Left colon (tissue), 2 donors: ENCODE data around the gene SIN3A. TPM values are rescaled to one million over a fixed set of nuclear protein-coding genes. Genes with fewer than 3 reads are reported as not detected.
"Not testable (repeated sequence)": the region's sequence is repeated elsewhere in the genome, so short reads cannot be mapped to it uniquely, and the experiment has no call there.

Source experiments
- ATAC-seq: fragments of 200-7000 bp; cut with Tn5 transposase; one replicate; pipeline ENCODE4 v1.9.1; 2020; ENCODE audit warnings: mild to moderate bottlenecking, moderate library complexity
- DNase-seq, 2 donors: peaks; one replicate each; pipeline ENCODE4 v3.0.0-alpha.2; 2020
- intact Hi-C, 2 donors: fragments of 100-400 bp; cut with DNase I in 1 of 2; cut with micrococcal nuclease in 1 of 2; formaldehyde crosslinking; loops; one replicate each; pipeline versions ENCODE4 v1.11.2 to v1.14.0; 2022; cut with DNase I, micrococcal nuclease
- total RNA-seq, 2 donors: library from RNA; stranded (reverse); fragmentation: NEBNext Ultra II Directional; extraction: Animal tissue kit (Norgen Biotek cat#: 25700); gene quantifications; one replicate each; pipeline ENCODE4 v1.2.1, GENCODE V29; 2021
- donor health status: DM: no; HTN: no; CAD: no.
- donor health status: DM: yes; HTN: yes; CAD: no.

Gene SIN3A
- total RNA-seq, 2 donors from 2014 or later: 45.7 to 56.1 TPM

DNA sequence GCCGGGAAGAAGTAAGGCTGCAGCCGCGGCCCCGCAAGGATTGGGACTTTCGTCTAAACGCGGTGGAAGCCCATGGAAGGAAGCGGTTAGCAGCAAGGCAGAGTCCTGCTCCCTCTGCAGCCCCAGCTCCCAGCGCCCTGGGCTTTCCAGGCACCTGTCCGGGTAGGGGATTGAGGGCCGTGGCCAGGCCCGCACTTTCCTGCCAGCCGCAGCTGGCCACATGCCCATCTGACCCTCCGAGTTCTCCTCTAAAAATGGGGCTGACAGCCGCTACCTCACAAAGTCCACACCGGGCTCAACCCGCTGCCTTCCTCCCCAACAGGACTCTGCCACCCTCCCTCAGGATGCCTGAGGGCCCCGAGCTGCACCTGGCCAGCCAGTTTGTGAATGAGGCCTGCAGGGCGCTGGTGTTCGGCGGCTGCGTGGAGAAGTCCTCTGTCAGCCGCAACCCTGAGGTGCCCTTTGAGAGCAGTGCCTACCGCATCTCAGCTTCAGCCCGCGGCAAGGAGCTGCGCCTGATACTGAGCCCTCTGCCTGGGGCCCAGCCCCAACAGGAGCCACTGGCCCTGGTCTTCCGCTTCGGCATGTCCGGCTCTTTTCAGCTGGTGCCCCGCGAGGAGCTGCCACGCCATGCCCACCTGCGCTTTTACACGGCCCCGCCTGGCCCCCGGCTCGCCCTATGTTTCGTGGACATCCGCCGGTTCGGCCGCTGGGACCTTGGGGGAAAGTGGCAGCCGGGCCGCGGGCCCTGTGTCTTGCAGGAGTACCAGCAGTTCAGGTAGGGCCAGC, 102.7 kb downstream of the SIN3A start:
- DNase-seq: peak; percentile 35 to 40
- intact Hi-C loops: no loop called here
- peak; percentile 26 for ATAC-seq

DNA sequence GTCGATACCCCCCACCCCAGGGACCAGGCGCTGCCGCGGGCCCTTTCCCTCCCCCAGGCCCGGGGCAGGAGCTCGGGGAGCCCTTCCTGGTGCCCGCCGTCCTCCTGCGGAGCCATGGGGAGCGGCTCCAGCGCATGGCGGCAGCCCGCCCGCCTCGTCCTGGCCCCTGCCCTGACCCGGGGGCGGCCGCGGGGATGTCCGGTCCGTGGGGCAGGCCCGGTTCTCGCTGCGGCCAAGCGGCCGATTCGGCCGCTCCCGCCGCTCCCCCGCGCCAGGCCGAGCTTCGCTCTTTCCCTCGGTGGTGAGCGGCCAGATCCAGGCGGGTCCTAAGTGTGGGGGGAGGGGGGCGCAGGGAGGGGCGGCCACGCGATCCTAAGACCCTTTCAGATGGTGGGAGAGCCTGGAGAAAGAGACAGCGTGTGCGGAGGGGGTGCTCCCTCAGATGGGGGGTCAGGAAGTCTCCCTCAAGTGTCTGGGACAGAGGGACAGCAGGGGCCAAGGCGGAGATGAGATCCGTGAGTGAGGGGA, 103.4 kb downstream of the SIN3A start:
- DNase-seq (peak in 1 of 2 donors; percentile 51), ATAC-seq (peak; percentile 51)
- intact Hi-C loops: no loop called here

DNA sequence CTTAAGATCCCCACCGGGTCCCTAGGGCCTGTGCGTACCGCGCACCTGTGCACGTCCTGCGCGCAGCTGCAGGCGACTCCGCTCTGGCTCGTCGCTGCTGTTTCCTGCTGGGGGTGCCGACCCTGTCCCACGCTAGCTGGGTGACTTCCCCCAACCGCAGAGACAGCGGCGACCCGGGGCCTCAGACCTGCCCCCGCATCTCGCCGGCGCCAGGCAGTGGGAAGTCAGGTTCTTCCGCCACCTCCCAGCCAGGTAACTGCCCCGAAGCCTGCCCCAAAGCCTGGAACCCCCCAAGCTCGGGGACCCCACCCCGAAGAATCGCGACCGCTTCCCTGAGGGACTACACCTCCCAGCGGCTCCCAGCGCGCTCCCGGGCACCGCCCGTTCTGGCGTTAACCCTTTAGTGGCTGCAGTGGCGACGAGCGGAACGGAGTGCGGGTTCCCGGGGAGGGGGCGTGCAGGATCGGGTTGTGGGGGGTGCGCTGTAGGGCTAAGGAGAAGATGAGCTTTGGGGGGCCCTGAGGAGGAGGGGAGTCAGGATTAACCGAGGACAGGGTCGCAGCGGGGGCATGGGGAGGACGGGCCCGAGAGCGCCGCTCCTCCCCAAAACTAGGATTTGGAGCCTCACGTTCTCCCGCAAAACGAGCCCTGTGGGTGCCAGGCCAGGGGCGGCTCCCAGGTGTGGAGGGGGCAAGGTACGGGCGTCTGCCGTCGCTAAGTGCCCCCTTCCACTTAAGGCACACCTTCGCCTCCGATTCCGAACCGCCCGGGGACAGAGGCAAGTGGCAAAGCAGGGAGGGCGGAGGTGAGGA, 104.1 kb downstream of the SIN3A start:
- intact Hi-C loops: no loop called here
- peak; percentile 73 to 83 for DNase-seq
- peak; percentile 78 for ATAC-seq

DNA sequence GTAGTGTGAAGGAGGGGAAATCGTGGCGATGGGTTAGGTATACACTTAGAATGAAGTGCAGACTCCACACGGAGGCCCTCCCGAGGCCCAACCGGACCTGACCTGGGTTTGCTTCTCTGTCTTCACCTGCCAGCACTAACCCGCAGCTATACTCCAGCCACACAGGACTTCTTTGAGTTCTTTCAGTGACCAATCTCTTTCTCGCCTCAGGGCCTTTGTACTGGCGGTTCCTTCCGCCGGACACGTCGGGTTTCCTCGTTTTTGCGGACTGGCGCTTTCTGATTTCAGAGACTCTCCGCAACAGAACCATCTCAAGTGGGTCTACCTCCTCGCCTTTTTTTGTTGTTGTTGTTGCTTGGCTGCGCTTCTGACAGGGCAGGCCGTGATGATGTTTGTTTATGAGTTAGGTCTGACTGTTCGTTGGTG, 104.7 kb downstream of the SIN3A start, which contains the start of gene NEIL1:
Gene NEIL1 (plus strand): TSS at position 244 of the 426 bp plus-strand sequence. CDS start 1,867 bp downstream, outside the sequence.
- DNase-seq (peak; percentile 55 to 63), ATAC-seq (peak; percentile 44)
- intact Hi-C loops: no loop called here

DNA sequence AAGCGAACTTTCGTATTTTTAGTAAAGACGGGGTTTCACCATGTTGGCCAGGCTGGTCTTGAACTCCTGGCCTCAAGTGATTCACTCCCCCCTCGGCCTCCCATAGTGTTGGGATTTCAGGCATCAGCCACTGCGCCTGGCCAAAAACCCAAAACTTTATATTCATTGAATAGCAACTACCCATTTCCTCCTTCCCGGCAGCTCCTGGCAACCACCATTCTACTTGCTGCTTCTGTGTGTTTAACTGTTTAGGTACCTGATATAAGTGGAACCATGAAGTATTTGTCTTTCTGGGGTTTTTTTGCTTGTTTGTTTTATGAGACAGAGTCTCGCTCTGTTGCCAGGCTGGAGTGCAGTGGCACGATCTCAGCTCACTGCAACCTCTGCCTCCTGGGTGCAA, 107.5 kb downstream of the SIN3A start:
- DNase-seq, intact Hi-C loops, ATAC-seq: not testable (repeated sequence)

DNA sequence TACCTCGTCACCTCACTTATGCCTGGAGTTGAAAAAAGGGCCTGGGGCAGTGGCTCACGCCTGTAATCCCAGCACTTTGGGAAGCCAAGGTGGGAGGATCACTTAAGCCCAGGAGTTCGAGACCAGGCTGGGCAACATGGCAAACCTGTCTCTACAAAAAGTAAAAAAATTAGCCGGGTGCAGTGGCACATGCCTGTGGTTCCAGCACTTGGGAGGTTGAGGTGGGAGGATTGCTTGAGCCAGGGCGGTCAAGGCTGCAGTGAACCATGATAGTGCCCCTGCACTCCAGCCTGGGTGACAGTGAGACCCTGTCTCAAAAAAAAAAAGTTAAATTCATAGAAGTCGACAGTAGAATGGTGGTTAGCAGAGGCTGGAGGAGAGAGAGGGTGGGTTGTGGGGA, 109.3 kb downstream of the SIN3A start:
- DNase-seq (no peak), ATAC-seq (no peak)
- intact Hi-C loops: no loop called here

DNA sequence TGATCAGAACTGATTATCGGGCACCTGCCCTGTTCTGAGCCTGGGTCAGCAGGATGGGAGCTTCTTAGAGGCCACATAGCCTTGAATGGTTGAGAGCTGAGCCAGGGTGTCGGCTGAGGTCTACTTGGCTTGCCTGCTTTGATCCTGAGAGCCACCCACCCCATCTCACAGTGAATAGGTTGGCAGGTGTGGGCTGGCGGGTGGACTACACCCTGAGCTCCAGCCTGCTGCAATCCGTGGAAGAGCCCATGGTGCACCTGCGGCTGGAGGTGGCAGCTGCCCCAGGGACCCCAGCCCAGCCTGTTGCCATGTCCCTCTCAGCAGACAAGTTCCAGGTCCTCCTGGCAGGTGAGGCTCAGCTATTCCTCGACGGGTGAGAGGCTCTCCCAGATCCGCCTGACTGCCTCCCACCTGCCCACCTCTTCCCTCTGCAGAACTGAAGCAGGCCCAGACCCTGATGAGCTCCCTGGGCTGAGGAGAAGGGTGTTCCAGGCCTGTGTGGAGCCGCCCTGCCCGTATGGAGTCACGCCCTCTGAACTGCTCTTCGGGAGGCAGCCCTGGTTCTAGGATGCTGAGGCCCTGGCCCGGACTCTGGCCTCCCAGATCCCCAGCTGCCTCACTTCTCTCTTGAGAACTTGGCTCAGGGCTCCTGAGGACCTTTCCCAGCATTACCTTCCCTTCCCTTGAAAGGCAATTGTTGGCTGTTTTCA, 111.8 kb downstream of the SIN3A start:
- ATAC-seq (no peak), DNase-seq (no peak)
- intact Hi-C loops: no loop called here

DNA sequence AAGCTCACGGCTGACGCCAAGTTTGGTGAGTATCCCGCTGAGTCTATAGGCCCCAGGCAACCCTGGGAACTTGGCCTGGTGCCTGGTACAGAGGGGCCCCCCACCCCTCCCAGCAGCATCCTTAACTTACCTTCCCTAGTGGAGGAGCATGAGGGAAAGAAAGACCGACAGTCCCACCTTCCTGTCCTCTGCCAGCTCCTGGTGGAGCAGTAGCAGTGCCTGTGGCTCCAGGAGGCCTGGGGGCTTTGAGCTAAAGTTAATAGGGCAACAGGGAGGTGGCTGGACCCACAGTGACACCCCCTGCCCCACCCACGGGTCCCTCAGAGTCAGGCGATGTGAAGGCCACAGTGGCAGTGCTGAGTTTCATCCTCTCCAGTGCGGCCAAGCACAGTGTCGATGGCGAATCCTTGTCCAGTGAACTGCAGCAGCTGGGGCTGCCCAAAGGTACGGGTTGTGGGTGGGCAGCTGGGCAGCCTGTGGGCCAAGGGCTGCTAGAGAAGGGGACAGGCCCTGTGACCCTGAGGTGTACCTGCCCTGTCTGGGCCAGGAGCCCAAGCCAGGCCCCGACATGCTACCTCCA, 112.7 kb downstream of the SIN3A start:
- DNase-seq (no peak), ATAC-seq (no peak)
- intact Hi-C loops: no loop called here

DNA sequence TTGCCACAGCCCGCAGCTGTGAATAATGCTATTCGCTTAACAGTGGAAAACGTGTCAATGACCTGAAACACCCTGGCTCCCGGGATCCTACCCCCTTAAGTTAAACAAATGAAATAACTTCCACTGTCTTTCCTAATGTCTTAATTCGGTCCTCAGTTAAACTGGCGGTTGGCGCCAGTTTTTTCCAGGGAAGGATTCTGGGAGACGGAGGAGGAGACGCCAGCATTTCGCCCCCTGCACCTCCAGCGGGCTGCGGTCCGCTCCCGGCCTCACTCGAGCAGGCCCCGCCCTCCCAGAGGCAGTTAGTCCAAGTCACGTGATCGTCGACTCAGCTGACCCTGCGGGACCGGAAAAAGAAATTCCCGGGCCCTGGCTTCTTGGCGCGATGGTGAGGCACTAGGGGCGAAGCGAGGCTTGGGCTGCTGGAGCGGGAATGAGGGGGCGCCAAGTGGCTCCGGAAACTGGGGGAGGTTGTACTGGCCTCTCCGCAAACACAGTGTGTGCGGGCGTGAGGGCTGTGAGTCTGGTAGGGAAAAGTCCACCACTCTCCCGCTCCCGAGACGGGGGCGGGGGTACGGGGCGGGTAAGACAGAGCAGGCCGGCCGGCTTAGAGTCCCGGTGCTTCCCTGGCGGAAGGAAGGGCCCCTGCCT, 115.7 kb downstream of the SIN3A start, which contains the start of gene COMMD4:
Gene COMMD4 (plus strand): TSS at position 359 of the 651 bp plus-strand sequence. CDS start 27 bp downstream, at position 386.
- peak; percentile 94 for ATAC-seq
- DNase-seq: peak; percentile 96 to 98
- intact Hi-C loops: no loop called here

DNA sequence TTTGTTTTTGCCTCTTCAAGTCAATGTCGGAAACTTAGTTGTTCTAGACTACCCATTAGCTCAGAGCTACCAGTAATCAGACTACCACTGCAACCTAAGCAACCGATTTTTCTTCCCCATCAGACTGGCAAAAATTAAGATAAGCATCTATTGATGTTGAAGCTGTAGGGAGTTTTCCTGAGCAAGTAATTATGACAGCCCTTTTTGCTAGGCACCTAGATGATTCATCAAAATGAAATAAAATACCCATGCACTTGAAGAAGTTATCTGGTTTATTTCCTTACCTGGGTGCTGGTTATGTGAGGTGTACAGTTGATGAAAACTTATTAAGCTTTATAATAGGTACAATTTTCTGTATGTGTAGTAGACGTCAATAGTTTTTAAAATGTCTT, 116.2 kb downstream of the SIN3A start:
- intact Hi-C loops: no loop called here
- DNase-seq (no peak), ATAC-seq (no peak)

DNA sequence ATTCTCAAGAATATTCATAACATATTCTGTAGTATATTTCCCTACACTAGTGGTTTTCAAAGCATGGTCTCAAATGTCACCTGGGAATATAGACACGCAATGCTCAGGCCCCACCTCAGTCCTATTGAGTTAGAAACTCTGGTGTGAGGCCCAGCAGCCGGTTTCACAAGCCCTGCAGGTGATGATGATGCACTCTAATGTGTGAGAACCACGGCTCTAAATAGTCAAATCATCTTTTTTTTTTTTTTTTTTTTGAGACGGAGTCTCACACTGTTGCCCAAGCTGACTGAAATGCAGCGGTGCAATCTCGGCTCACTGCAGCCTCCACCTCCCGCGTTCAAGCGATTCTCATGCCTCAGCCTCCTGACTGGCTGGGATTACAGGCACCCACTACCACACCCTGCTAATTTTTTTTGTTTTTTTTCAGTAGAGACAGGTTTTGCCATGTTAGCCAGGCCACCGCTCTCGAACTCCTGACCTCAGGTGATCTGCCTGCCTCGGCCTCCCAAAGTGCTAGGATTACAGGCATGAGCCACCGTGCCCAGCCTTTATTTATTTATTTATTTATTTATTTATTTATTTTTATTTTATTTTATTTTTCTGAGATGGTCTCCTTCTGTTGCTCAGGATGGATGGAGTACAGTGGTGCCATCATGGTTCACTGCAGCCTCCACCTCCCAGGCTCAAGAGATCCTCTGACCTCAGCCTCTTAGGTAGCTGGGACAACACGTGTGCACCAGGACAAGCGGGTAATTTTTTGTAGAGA, 117.7 kb downstream of the SIN3A start:
- ATAC-seq, intact Hi-C loops, DNase-seq: not testable (repeated sequence)

DNA sequence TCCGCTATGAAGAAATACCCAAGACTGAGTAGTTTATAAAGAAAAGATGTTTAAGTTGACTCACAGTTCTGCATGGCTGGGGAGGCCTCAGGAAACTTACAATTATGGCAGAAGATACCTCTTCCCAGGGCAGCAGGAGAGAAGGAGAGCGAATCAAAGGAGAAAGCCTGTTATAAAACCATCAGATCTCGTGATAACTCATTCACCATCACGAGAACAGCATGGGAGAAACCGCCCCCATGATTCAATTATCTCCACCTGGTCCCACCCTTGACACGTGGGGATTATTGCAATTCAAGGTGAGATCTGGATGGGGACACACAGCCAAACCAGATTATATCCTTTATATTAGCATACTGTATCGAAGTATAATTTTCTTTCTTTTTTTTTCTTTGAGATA, 119.4 kb downstream of the SIN3A start:
- DNase-seq, intact Hi-C loops, ATAC-seq: not testable (repeated sequence)

DNA sequence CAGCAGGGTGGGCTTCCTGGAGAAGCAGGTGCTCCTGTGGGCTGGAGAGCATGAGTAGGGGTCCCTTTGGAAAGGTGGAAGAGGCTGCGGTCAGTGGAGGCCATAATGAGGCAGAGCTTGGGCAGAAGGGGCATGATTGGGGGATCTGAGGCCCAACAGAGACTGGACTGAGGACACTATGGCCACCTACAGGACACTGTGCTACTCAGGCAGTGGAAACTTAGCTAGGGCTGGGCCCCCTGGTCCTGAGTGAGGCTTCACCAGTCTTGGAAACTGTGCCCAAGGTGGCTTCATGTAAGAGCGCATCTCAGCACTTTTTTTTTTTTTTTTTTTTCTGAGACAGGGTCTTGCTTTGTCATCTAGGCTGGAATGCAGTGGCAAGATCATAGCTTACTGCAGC, 121.9 kb downstream of the SIN3A start:
- ATAC-seq (no peak), DNase-seq (no peak)
- intact Hi-C loops: no loop called here

DNA sequence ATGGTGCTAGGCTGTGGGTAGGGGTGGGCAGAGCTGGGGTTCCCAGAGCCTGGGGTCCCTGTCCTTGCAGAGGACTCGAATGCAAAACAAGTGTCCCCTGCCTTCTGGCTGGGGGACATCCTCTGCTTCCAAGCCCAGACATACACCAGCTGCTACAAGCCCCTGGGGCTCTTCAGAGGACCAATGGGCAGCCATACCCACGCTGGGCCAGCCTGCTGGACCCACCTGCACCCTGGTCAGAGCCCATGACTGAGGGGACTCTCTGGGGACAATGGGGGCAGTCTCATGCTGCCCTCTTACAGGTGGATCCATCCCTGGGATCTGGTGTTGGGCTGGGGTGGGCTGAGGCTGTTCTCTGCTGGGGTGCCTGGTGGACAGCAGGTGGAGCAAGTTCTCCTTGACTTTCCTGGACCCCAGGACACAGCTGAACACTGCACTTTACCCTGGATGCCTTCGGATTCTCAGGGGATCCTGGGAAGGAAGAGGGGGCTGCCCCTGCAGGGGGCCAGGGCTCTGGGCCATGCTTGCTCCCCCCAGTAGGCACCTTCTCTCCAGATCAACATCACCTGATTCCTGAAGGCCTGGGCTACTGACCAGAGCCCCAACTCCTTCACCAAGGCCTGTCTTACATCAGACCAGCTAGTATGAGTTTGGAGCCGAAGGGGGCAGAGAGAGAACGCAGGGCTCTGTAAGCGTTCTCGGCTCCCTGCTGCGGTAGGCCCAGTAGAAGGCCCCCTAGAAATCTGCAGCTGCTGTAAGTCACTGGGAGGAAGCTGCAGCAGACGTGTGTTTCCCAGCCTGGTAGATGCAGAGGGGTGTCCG, 122.8 kb downstream of the SIN3A start:
- intact Hi-C loops: no loop called here
- ATAC-seq (no peak), DNase-seq (no peak)

DNA sequence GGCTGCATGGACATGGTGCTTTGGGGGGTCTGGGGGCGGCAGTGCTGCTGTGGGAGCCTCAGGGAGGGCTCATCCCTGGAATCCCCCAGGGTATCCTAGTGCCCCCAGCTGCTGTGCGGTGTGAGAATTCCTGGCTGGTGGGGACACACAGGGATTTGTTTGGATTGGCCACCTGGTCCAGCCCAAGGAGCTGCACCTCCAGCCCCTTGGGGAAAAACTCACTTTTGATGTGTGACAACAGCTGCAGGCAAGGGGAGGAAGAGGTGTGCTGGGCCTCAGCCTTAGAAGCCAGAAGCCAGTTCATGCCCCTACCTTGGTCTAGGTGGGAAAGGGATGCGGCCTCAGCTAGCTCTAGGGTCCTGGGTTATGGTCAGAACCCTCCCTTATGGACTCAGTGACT, 124.0 kb downstream of the SIN3A start:
- ATAC-seq: no peak
- intact Hi-C loops: no loop called here
- DNase-seq: no peak

DNA sequence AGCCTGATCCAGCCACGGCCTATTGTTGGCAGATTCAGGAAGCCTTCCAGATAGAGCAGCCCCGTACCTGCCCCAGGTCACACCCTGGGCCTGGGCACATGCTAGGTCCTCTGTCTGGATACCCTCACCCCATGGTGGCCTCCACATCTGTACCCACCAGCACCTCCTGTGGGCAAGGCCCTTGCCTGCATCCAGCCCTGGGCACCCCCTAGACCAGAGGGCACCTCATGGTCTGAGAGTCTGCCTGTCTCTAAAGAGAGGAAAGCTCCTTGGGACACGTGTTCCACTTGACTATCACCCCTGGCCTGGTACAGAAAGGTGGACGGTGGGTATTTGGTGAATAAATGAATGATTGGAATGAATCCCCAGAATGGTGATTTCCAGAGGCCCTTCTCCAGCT, 124.5 kb downstream of the SIN3A start:
- DNase-seq: no peak
- no peak for ATAC-seq
- intact Hi-C loops: no loop called here

DNA sequence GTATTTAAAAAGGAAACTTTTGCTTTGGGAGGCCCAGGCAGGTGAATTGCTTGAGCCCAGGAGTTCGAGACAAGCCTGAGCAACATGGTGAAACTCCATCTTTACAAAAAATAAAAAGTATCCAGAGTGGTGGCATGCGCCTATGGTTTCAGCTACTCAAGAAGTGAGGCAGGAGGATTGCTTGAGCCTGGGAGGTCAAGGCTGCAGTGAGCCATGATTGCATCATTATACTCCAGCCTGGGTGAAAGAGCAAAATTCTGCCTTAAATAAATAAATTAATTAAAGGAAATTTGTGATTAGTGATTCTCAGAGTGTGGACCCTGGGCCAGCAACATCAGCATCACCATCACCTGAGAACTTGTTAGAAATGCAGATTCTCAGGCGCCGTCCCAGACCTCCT, 125.6 kb downstream of the SIN3A start:
- ATAC-seq: no peak
- no peak for DNase-seq
- intact Hi-C loops: no loop called here
